H9 (cell line): ENCODE measurements around the gene HSPA6. TPM values are rescaled to one million over a fixed set of nuclear protein-coding genes. Genes with fewer than 3 reads are reported as not detected.
"Not testable (repeated sequence)": the region's sequence is repeated elsewhere in the genome, so short reads cannot be mapped to it uniquely, and the experiment has no call there.

Experiments used
- DNase-seq: peaks from one replicate; pipeline ENCODE4 v3.0.0-alpha.2; 2017
- H2AFZ ChIP-seq: one replicate; pipeline ENCODE4 v1.6.1; 2013; ENCODE audit warnings: mild to moderate bottlenecking, low read length, control low read depth, moderate library complexity
- H2AK5ac ChIP-seq: 2 replicates; pipeline ENCODE4 v1.6.1; 2013; ENCODE audit warnings: low read length, control low read depth, mixed read lengths; ENCODE audit not compliant: insufficient read length
- H2BK120ac ChIP-seq: one replicate; pipeline ENCODE4 v1.6.1; 2013; ENCODE audit warnings: low read depth, mild to moderate bottlenecking, low read length, control low read depth, inconsistent platforms; ENCODE audit not compliant: poor library complexity, severe bottlenecking
- H2BK12ac ChIP-seq: 2 replicates; pipeline ENCODE4 v1.6.1; 2013; ENCODE audit warnings: low read length, control low read depth, mixed read lengths, low read depth; ENCODE audit not compliant: insufficient read length
- H2BK15ac ChIP-seq: 2 replicates; pipeline ENCODE4 v1.6.1; 2013; ENCODE audit warnings: low read depth, low read length, control low read depth
- H2BK20ac ChIP-seq: one replicate; pipeline ENCODE4 v1.6.1; 2013; ENCODE audit warnings: low read depth, mild to moderate bottlenecking, low read length, control low read depth, inconsistent platforms; ENCODE audit not compliant: poor library complexity, severe bottlenecking
- H2BK5ac ChIP-seq: 2 replicates; pipeline ENCODE4 v1.6.1; 2013; ENCODE audit warnings: low read length, control low read depth, mixed read lengths; ENCODE audit not compliant: insufficient read length
- H3K14ac ChIP-seq: 2 replicates; pipeline ENCODE4 v1.6.1; 2013; ENCODE audit warnings: low read length, control low read depth; ENCODE audit not compliant: insufficient read depth
- H3K18ac ChIP-seq: 2 replicates; pipeline ENCODE4 v1.6.1; 2013; ENCODE audit warnings: low read depth, mild to moderate bottlenecking, mixed read lengths, low read length, control low read depth; ENCODE audit not compliant: insufficient read length
- H3K23ac ChIP-seq: 2 replicates; pipeline ENCODE4 v1.6.1; 2013; ENCODE audit warnings: low read length, control low read depth, mixed read lengths, low read depth; ENCODE audit not compliant: insufficient read length
- H3K23me2 ChIP-seq: 2 replicates; pipeline ENCODE4 v1.6.1; 2013; ENCODE audit warnings: low read depth, mild to moderate bottlenecking, mixed read lengths, low read length, control low read depth; ENCODE audit not compliant: insufficient read length, poor library complexity, severe bottlenecking
- H3K27ac ChIP-seq: 2 replicates; pipeline ENCODE4 v1.5.1; 2013; ENCODE audit warnings: low read length, control low read depth, mixed read lengths, low read depth; ENCODE audit not compliant: insufficient read length
- H3K27me3 ChIP-seq: 2 replicates; pipeline ENCODE4 v1.6.1; 2013; ENCODE audit warnings: low read length, control low read depth, inconsistent platforms; ENCODE audit not compliant: insufficient read depth
- H3K4ac ChIP-seq: 2 replicates; pipeline ENCODE4 v1.6.1; 2013; ENCODE audit warnings: low read depth, mild to moderate bottlenecking, control low read depth, inconsistent platforms, low read length, moderate library complexity
- H3K4me1 ChIP-seq: 2 replicates; pipeline ENCODE4 v1.6.1; 2013; ENCODE audit warnings: low read length, control low read depth, inconsistent platforms; ENCODE audit not compliant: insufficient read depth
- H3K4me2 ChIP-seq: 2 replicates; pipeline ENCODE4 v1.6.1; 2013; ENCODE audit warnings: low read length, control low read depth, mixed read lengths; ENCODE audit not compliant: insufficient read length, insufficient read depth
- H3K56ac ChIP-seq: 2 replicates; pipeline ENCODE4 v1.6.1; 2013; ENCODE audit warnings: low read depth, mild to moderate bottlenecking, mixed read lengths, low read length, control low read depth; ENCODE audit not compliant: insufficient read length
- H3K79me1 ChIP-seq: 2 replicates; pipeline ENCODE4 v1.6.1; 2013; ENCODE audit warnings: low read depth, mild to moderate bottlenecking, moderate library complexity, low read length, control low read depth, inconsistent platforms; ENCODE audit not compliant: insufficient read depth, poor library complexity, severe bottlenecking
- H3K79me2 ChIP-seq: 2 replicates; pipeline ENCODE4 v1.6.1; 2013; ENCODE audit warnings: low read length, control low read depth, inconsistent platforms; ENCODE audit not compliant: insufficient read depth
- H3K9ac ChIP-seq: 2 replicates; pipeline ENCODE4 v1.6.1; 2013; ENCODE audit warnings: low read length, control low read depth, mixed read lengths; ENCODE audit not compliant: insufficient read length; ENCODE audit errors: extremely low read depth
- H3K9me3 ChIP-seq: one replicate; pipeline ENCODE4 v1.6.1; 2013; ENCODE audit warnings: low read depth, low read length, inconsistent platforms; ENCODE audit not compliant: control insufficient read depth
- H3T11ph ChIP-seq: one replicate; pipeline ENCODE4 v1.6.1; 2013; ENCODE audit warnings: mild to moderate bottlenecking, low read length, control low read depth, inconsistent platforms
- H4K20me1 ChIP-seq: one replicate; pipeline ENCODE4 v1.6.1; 2013; ENCODE audit not compliant: control insufficient read depth, insufficient read length, insufficient read depth
- H4K5ac ChIP-seq: 2 replicates; pipeline ENCODE4 v1.6.1; 2013; ENCODE audit warnings: low read depth, mild to moderate bottlenecking, mixed read lengths, low read length, control low read depth; ENCODE audit not compliant: insufficient read length
- H4K8ac ChIP-seq: replicated peaks from 2 replicates; pipeline ENCODE4 v1.6.1; 2013; ENCODE audit warnings: low read length, control low read depth, mixed read lengths, low read depth; ENCODE audit not compliant: insufficient read length
- H4K91ac ChIP-seq: 2 replicates; pipeline ENCODE4 v1.6.1; 2013; ENCODE audit warnings: low read depth, mild to moderate bottlenecking, moderate library complexity, mixed read lengths, low read length, control low read depth; ENCODE audit not compliant: insufficient read length
- H3K27ac Mint-ChIP-seq, 3 experiments: 2 replicates in 2 of 3; 3 replicates in 1 of 3; pipeline ENCODE4 v1.8.0; 2020 to 2021; ENCODE audit warnings: mixed read lengths in 3 of 3, mild to moderate bottlenecking in 1 of 3, moderate library complexity in 1 of 3
- H3K27me3 Mint-ChIP-seq: 2 replicates; pipeline ENCODE4 v1.8.0; 2021; ENCODE audit warnings: low read depth, mild to moderate bottlenecking, moderate library complexity, mixed read lengths
- H3K36me3 Mint-ChIP-seq, 3 experiments: 2 replicates in 2 of 3; 3 replicates in 1 of 3; pipeline ENCODE4 v1.8.0; 2020 to 2021; ENCODE audit warnings: low read depth in 3 of 3, mixed read lengths in 3 of 3; ENCODE audit not compliant: insufficient read depth in 1 of 3
- H3K4me1 Mint-ChIP-seq, 2 experiments: 2 replicates each; pipeline ENCODE4 v1.8.0; 2020; ENCODE audit warnings: mixed read lengths in 2 of 2
- H3K4me3 Mint-ChIP-seq, 2 experiments: 2 replicates in 1 of 2; 3 replicates in 1 of 2; pipeline ENCODE4 v1.8.0; 2020 to 2021; ENCODE audit warnings: mild to moderate bottlenecking in 2 of 2, mixed read lengths in 2 of 2, moderate library complexity in 1 of 2
- H3K9me3 Mint-ChIP-seq, 2 experiments: 2 replicates in 1 of 2; 3 replicates in 1 of 2; pipeline ENCODE4 v1.8.0; 2020; ENCODE audit warnings: mild to moderate bottlenecking in 2 of 2, mixed read lengths in 2 of 2, moderate library complexity in 1 of 2
- CTCF ChIP-seq: fragments of 200-600 bp; sonication (generic); conservative IDR thresholded peaks from 3 replicates; pipeline ENCODE4 v1.8.0; 2021; ENCODE audit warnings: antibody characterized with exemption, mild to moderate bottlenecking
- WGBS: extraction: QIAGEN DNeasy Blood & Tissue Kit; methylation state at CpG from one replicate; pipeline ENCODE4 v1.1.7; 2013; ENCODE audit warnings: missing lambda C conversion rate, low lambda C conversion rate, mixed read lengths; ENCODE audit not compliant: insufficient read length; ENCODE audit errors: extremely low coverage; 5-methylcytosine and 5-hydroxymethylcytosine counted together
- total RNA-seq: library from RNA; stranded (reverse); gene quantifications from 2 replicates; pipeline ENCODE4 v1.2.1, GENCODE V29; 2021

HSPA6 gene
- total RNA-seq, 1 experiment from 2014 or later: not detected

- Histone ChIP-seq H3K4ac (no peak overlapping the region), H3K27ac (no peak overlapping the region), H3T11ph (no peak overlapping the region), H3K23me2 (no peaks in the 10 kb centered on the region), H3K27me3 (no peaks in the 10 kb centered on the region), H3K14ac (no peak overlapping the region), H2BK5ac (no peak overlapping the region), H3K18ac (no peak overlapping the region), H3K79me2 (no peaks in the 10 kb centered on the region), H2BK15ac (no peak overlapping the region), H3K9ac (no peak overlapping the region), H3K9me3 (no peaks in the 10 kb centered on the region), H3K4me1 (no peaks in the 10 kb centered on the region), H4K8ac (no peak overlapping the region), H2BK12ac (no peak overlapping the region), H3K79me1 (no peaks in the 10 kb centered on the region), H2BK20ac (no peak overlapping the region), H3K4me2 (no peak overlapping the region), H2AK5ac (no peak overlapping the region), H3K56ac (no peak overlapping the region), H3K23ac (no peak overlapping the region), H4K91ac (no peak overlapping the region), H2BK120ac (no peak overlapping the region), H4K20me1 (no peaks in the 10 kb centered on the region), H2AFZ (no peak overlapping the region), H4K5ac (no peak overlapping the region)
- DNase-seq: no peak
- no CpG with 5 or more reads among the region's 7 CpGs for WGBS
- no peaks in the 10 kb centered on the region; a peak in 2 of 5 replicates for H3K9me3 Mint-ChIP-seq
- H3K27ac Mint-ChIP-seq: no peak overlapping the region
- peaks cover 10 to 20% of the 10 kb centered on the region in 2 experiments for H3K4me1 Mint-ChIP-seq
- no peaks in the 10 kb centered on the region for H3K36me3 Mint-ChIP-seq
- H3K27me3 Mint-ChIP-seq: no peaks in the 10 kb centered on the region; the same call in none of the 2 replicates
- no peak for TF ChIP-seq CTCF
- no peak overlapping the region for H3K4me3 Mint-ChIP-seq
Observed at GRCh38 chr1:161511756-161512060, 12.6 kb upstream of the HSPA6 start.

GRCh38 chr1:161512636-161513447 is 11.5 kb upstream of the HSPA6 start:
- not testable (repeated sequence) for H3K27ac Mint-ChIP-seq, H3K56ac ChIP-seq, H3K18ac ChIP-seq, H2BK120ac ChIP-seq, H3K79me1 ChIP-seq, H2BK15ac ChIP-seq, H3K4ac ChIP-seq, H3K23me2 ChIP-seq, H3K9me3 ChIP-seq, H3K4me3 Mint-ChIP-seq, H3K4me2 ChIP-seq, H2BK5ac ChIP-seq, H3K9me3 Mint-ChIP-seq, H3K27me3 ChIP-seq, H4K20me1 ChIP-seq, H3K36me3 Mint-ChIP-seq, H2AK5ac ChIP-seq, H3K14ac ChIP-seq, H2AFZ ChIP-seq, H4K8ac ChIP-seq, H2BK12ac ChIP-seq, H3K79me2 ChIP-seq, H3K4me1 ChIP-seq, H3K23ac ChIP-seq, H3T11ph ChIP-seq, H4K5ac ChIP-seq, H3K27me3 Mint-ChIP-seq, H3K27ac ChIP-seq, H4K91ac ChIP-seq, DNase-seq, H2BK20ac ChIP-seq, H3K9ac ChIP-seq
- no CpG with 5 or more reads among the region's 6 CpGs for WGBS
- H3K4me1 Mint-ChIP-seq: peaks cover 2 to 13% of the 10 kb centered on the region in 2 experiments; a peak in 3 of 4 replicates
